Uterus (tissue), 2 donors: ENCODE results near the gene SLC2A13.

Source experiments
- CTCF ChIP-seq, 4 experiments: fragments of 200-600 bp in 2 of 4; fragments of 450-650 bp in 2 of 4; sonication (generic) in 2 of 4; IDR thresholded peaks; one replicate each; pipeline ENCODE4 v1.5.1; 2016 to 2019; ENCODE audit warnings: antibody characterized with exemption in 4 of 4, mild to moderate bottlenecking in 2 of 4, moderate library complexity in 1 of 4
- POLR2A ChIP-seq, 2 donors: fragments of 450-650 bp; IDR thresholded peaks; one replicate each; pipeline ENCODE4 v1.6.1; 2016; ENCODE audit warnings: antibody characterized with exemption in 2 of 2, mild to moderate bottlenecking in 1 of 2, moderate library complexity in 1 of 2

GRCh38 chr12:40000884-40001283 lies 105.0 kb downstream of the SLC2A13 start:
- TF ChIP-seq CTCF (IDR thresholded peaks at IDR 0.05): no peak
- no peak for TF ChIP-seq POLR2A (IDR thresholded peaks at IDR 0.05)
